SK-N-SH (cell line): Measurements from ENCODE around the gene FOXF1. TPM values are rescaled to one million over a fixed set of nuclear protein-coding genes. Genes with fewer than 3 reads are reported as not detected.

Experiments
- CTCF ChIA-PET: fragments of 300-600, 350-600 bp; formaldehyde crosslinking; extraction: SDS; loops from one replicate; lab custom pipeline; 2021; lab: Yijun Ruan, JAX
- POLR2A ChIA-PET: fragments of 350-600 bp; sonication (Branson Sonifier 250); formaldehyde crosslinking; extraction: SDS; loops from one replicate; lab custom pipeline; 2020; ENCODE audit warnings: antibody characterized with exemption, inconsistent platforms; lab: Yijun Ruan, JAX
- DNase-seq: peaks from one replicate; pipeline ENCODE4 v3.0.0; 2012
- H2AFZ ChIP-seq: fragments of 200-600 bp; sonication (generic); 2 replicates; pipeline ENCODE4 v1.8.1; 2016; ENCODE audit warnings: antibody characterized with exemption, mild to moderate bottlenecking, low read depth
- H3F3A ChIP-seq: fragments of 200-600 bp; sonication (generic); replicated peaks from 2 replicates; pipeline ENCODE3; 2016; ENCODE audit warnings: antibody characterized with exemption, mild to moderate bottlenecking; ENCODE audit not compliant: insufficient read depth
- H3K27ac ChIP-seq, 2 experiments: fragments of 200-500 bp in 1 of 2; fragments of 200-600 bp in 1 of 2; sonication (Bioruptor generic) in 1 of 2; sonication (generic), shearing (Covaris generic) in 1 of 2; 2 replicates each; pipeline versions ENCODE4 v1.5.1 to v1.6.1; 2014 to 2016; ENCODE audit warnings: low read depth in 2 of 2, inconsistent platforms in 1 of 2, low read length in 1 of 2, mild to moderate bottlenecking in 1 of 2, mixed read lengths in 1 of 2
- H3K27me3 ChIP-seq: fragments of 200-600 bp; sonication (generic), shearing (Covaris generic); 2 replicates; pipeline ENCODE4 v1.6.1; 2016; ENCODE audit warnings: mixed run types; ENCODE audit not compliant: insufficient read depth
- H3K36me3 ChIP-seq, 2 experiments: fragments of 200-500 bp in 1 of 2; fragments of 200-600 bp in 1 of 2; sonication (Bioruptor generic) in 1 of 2; sonication (generic) in 1 of 2; replicated peaks in 1 of 2; 2 replicates each; pipeline versions ENCODE3 to v1.5.1; 2014 to 2016; ENCODE audit warnings: low read length in 1 of 2, mild to moderate bottlenecking in 1 of 2; ENCODE audit not compliant: insufficient read depth in 2 of 2, control insufficient read depth in 1 of 2
- H3K4me1 ChIP-seq, 2 experiments: fragments of 200-500 bp in 1 of 2; fragments of 200-600 bp in 1 of 2; sonication (Bioruptor generic) in 1 of 2; sonication (generic), shearing (Covaris generic) in 1 of 2; 2 replicates each; pipeline versions ENCODE4 v1.5.1 to v1.6.1; 2014 to 2016; ENCODE audit warnings: low read depth in 1 of 2, low read length in 1 of 2, mixed run types in 1 of 2; ENCODE audit not compliant: insufficient read depth in 2 of 2, control insufficient read depth in 1 of 2
- H3K4me2 ChIP-seq: fragments of 200-600 bp; sonication (generic), shearing (Covaris generic); 2 replicates; pipeline ENCODE4 v1.6.1; 2017; ENCODE audit warnings: mixed run types
- H3K4me3 ChIP-seq, 2 experiments: fragments of 200-500 bp in 1 of 2; fragments of 200-600 bp in 1 of 2; sonication (Bioruptor generic) in 1 of 2; sonication (generic), shearing (Covaris generic) in 1 of 2; 2 replicates each; pipeline versions ENCODE4 v1.5.1 to v1.8.1; 2014 to 2016; ENCODE audit warnings: low read depth in 2 of 2, inconsistent platforms in 1 of 2, low read length in 1 of 2, mild to moderate bottlenecking in 1 of 2, mixed read lengths in 1 of 2, moderate library complexity in 1 of 2
- H3K79me2 ChIP-seq: fragments of 200-600 bp; sonication (generic); 2 replicates; pipeline ENCODE4 v1.8.1; 2017; ENCODE audit warnings: mild to moderate bottlenecking; ENCODE audit not compliant: insufficient read depth
- H3K9ac ChIP-seq: fragments of 200-600 bp; sonication (generic); 2 replicates; pipeline ENCODE4 v1.6.1; 2017; ENCODE audit warnings: mixed run types
- H3K9me2 ChIP-seq: fragments of 200-600 bp; sonication (generic); 2 replicates; pipeline ENCODE4 v1.6.1; 2017; ENCODE audit warnings: mixed run types
- H3K9me3 ChIP-seq: fragments of 200-600 bp; sonication (generic); 2 replicates; pipeline ENCODE4 v1.6.1; 2017; ENCODE audit warnings: mixed run types, mild to moderate bottlenecking, moderate library complexity
- H4K20me1 ChIP-seq: fragments of 200-600 bp; sonication (generic); 2 replicates; pipeline ENCODE4 v1.6.1; 2017; ENCODE audit warnings: mild to moderate bottlenecking, mixed run types; ENCODE audit not compliant: insufficient read depth
- ELF1 ChIP-seq: IDR thresholded peaks from 2 replicates; pipeline ENCODE4 v1.4.0; 2012
- EP300 ChIP-seq, 2 experiments: IDR thresholded peaks; 2 replicates each; pipeline versions ENCODE4 v1.4.0 to v1.6.1; 2012; ENCODE audit warnings: borderline replicate concordance in 1 of 2, low read depth in 1 of 2, low read length in 1 of 2
- FOXJ3 ChIP-seq: sonication (generic); formaldehyde crosslinking; IDR thresholded peaks from 2 replicates; pipeline ENCODE4 v1.5.1; 2020; ENCODE audit warnings: mild to moderate bottlenecking, missing genetic modification reagents
- FOXM1 ChIP-seq: IDR thresholded peaks from 2 replicates; pipeline ENCODE4 v1.4.0; 2012; ENCODE audit warnings: low read depth, mild to moderate bottlenecking
- GABPA ChIP-seq: IDR thresholded peaks from 2 replicates; pipeline ENCODE4 v1.4.0; 2012; ENCODE audit warnings: low read depth, mild to moderate bottlenecking
- GATA2 ChIP-seq: sonication (generic); formaldehyde crosslinking; IDR thresholded peaks from 2 replicates; pipeline ENCODE4 v1.5.0; 2020; ENCODE audit warnings: mild to moderate bottlenecking, missing genetic modification reagents
- IRF3 ChIP-seq: fragments of 150-350 bp; IDR thresholded peaks from 2 replicates; pipeline ENCODE4 v1.6.1; 2016; ENCODE audit warnings: mild to moderate bottlenecking, low read depth, low read length
- JUND ChIP-seq: IDR thresholded peaks from 2 replicates; pipeline ENCODE4 v1.4.0; 2012
- MEF2A ChIP-seq: IDR thresholded peaks from 2 replicates; pipeline ENCODE4 v1.4.0; 2012; ENCODE audit warnings: low read depth, borderline replicate concordance
- MXI1 ChIP-seq: IDR thresholded peaks from 2 replicates; pipeline ENCODE4 v1.6.1; 2012; ENCODE audit warnings: mild to moderate bottlenecking, low read depth, low read length, improper control_type of control experiment
- NRF1 ChIP-seq: IDR thresholded peaks from 2 replicates; pipeline ENCODE4 v1.6.1; 2012; ENCODE audit warnings: low read depth, mild to moderate bottlenecking, low read length
- PBX3 ChIP-seq: IDR thresholded peaks from 2 replicates; pipeline ENCODE4; 2012
- POLR2AphosphoS5 ChIP-seq: IDR thresholded peaks from 2 replicates; pipeline ENCODE4 v1.6.1; 2012; ENCODE audit warnings: low read depth, low read length
- RAD21 ChIP-seq: IDR thresholded peaks from 2 replicates; pipeline ENCODE4 v1.6.1; 2012; ENCODE audit warnings: mild to moderate bottlenecking, low read length
- RCOR1 ChIP-seq: fragments of 150-350 bp; IDR thresholded peaks from 2 replicates; pipeline ENCODE4 v1.6.1; 2017; ENCODE audit warnings: antibody characterized with exemption, low read length
- REST ChIP-seq: IDR thresholded peaks from 2 replicates; pipeline ENCODE4 v1.6.1; 2012; ENCODE audit warnings: mild to moderate bottlenecking, low read depth, low read length, moderate library complexity
- RFX5 ChIP-seq: IDR thresholded peaks from 2 replicates; pipeline ENCODE4 v1.6.1; 2012; ENCODE audit warnings: mild to moderate bottlenecking, improper control_type of control experiment, low read length
- TAF1 ChIP-seq: IDR thresholded peaks from 2 replicates; pipeline ENCODE4 v1.6.1; 2012; ENCODE audit warnings: low read depth, mild to moderate bottlenecking, low read length, moderate library complexity, borderline replicate concordance
- TCF12 ChIP-seq: IDR thresholded peaks from 2 replicates; pipeline ENCODE4 v1.4.0; 2012
- USF1 ChIP-seq: IDR thresholded peaks from 2 replicates; pipeline ENCODE4 v1.4.0; 2012; ENCODE audit warnings: low read depth, borderline replicate concordance
- USF2 ChIP-seq: fragments of 150-350 bp; IDR thresholded peaks from 2 replicates; pipeline ENCODE4 v1.6.1; 2017; ENCODE audit warnings: antibody characterized with exemption, low read length, low read depth, borderline replicate concordance
- YY1 ChIP-seq: IDR thresholded peaks from 2 replicates; pipeline ENCODE4 v1.4.0; 2012; ENCODE audit warnings: low read depth, mild to moderate bottlenecking
- WGBS: methylation state at CpG from one replicate; pipeline ENCODE4 v1.1.6; 2017; ENCODE audit warnings: low lambda C conversion rate; 5-methylcytosine and 5-hydroxymethylcytosine counted together
- polyA plus RNA-seq, 3 experiments: library from polyadenylated mRNA; depleted of rRNA; stranded (reverse); fragments of >200 nt; gene quantifications; 2 replicates each; pipeline ENCODE4 v1.2.3, GENCODE V29; 2012

Gene FOXF1
- polyA plus RNA-seq, 1 of the 3 experiments (the other 2 are of a cell fraction), result 0.02 TPM

- no peaks in the 10 kb centered on the region for H3K9me3 ChIP-seq
- TF ChIP-seq REST, result no peak
- TF ChIP-seq MEF2A, result no peak
- TF ChIP-seq FOXJ3 (CRISPR knock-in tag), result no peak
- TF ChIP-seq JUND, result no peak
- no peak for TF ChIP-seq MXI1
- no peak for TF ChIP-seq ELF1
- no peak for TF ChIP-seq USF1
- TF ChIP-seq GABPA, result no peak
- TF ChIP-seq, all 33 proteins: peak for 0
- ChIA-PET CTCF (interaction anchor here (0.9 to 1.3 kb wide), 2 partner anchors 40 to 404 kb away, joined by 3 read pairs; no protein-coding TSS in a partner anchor), POLR2A (no interaction called here)
- H3K9ac ChIP-seq, result no peak overlapping the region
- 33% methylated on average over 4 of the region's 5 CpGs for WGBS
- H2AFZ ChIP-seq, result no peak overlapping the region
- H3K9me2 ChIP-seq, result no peaks in the 10 kb centered on the region
- H3K36me3 ChIP-seq, result no peaks in the 10 kb centered on the region
- no peak for DNase-seq
- H4K20me1 ChIP-seq, result no peaks in the 10 kb centered on the region
- H3K4me1 ChIP-seq, result no peaks in the 10 kb centered on the region; a peak in 1 of 4 replicates
- no peak overlapping the region for H3K4me3 ChIP-seq
- no peak overlapping the region for H3K4me2 ChIP-seq
- H3F3A ChIP-seq, result no peaks in the 10 kb centered on the region
- no peak overlapping the region for H3K27ac ChIP-seq
- peaks cover 72% of the 10 kb centered on the region for H3K27me3 ChIP-seq
- H3K79me2 ChIP-seq, result no peaks in the 10 kb centered on the region
These were observed 32.7 kb upstream of the FOXF1 start for GRCh38 chr16:86477642-86478041.

- Histone ChIP-seq H3K4me3 (no peak overlapping the region), H3K9me2 (no peaks in the 10 kb centered on the region), H4K20me1 (no peaks in the 10 kb centered on the region), H3K4me1 (no peaks in the 10 kb centered on the region; a peak in 1 of 4 replicates), H3K79me2 (no peaks in the 10 kb centered on the region), H2AFZ (no peak overlapping the region), H3K9ac (no peak overlapping the region), H3K27ac (no peak overlapping the region), H3K9me3 (no peaks in the 10 kb centered on the region), H3F3A (no peaks in the 10 kb centered on the region), H3K4me2 (no peak overlapping the region), H3K27me3 (peaks cover 66% of the 10 kb centered on the region), H3K36me3 (no peaks in the 10 kb centered on the region)
- ChIA-PET POLR2A (no interaction called here), CTCF (interaction anchor here (0.9 to 2.4 kb wide), 2 partner anchors 39 to 42 kb away, joined by 3 to 11 read pairs; no protein-coding TSS in a partner anchor)
- no peak for DNase-seq
- no peak for TF ChIP-seq RCOR1
- TF ChIP-seq FOXJ3 (CRISPR knock-in tag), result no peak
- no peak for TF ChIP-seq JUND
- no peak for TF ChIP-seq GATA2 (CRISPR knock-in tag)
- no peak for TF ChIP-seq PBX3
- TF ChIP-seq TAF1, result no peak
- TF ChIP-seq EP300 (IDR thresholded peaks at IDR 0.05; ENCODE audit: borderline replicate concordance in 1 of 2, low read depth in 1 of 2, low read length in 1 of 2), result no peak
- TF ChIP-seq YY1, result no peak
- TF ChIP-seq RAD21, result no peak
- TF ChIP-seq FOXM1, result no peak
- no peak for TF ChIP-seq RFX5
- TF ChIP-seq MEF2A, result no peak
- no peak for TF ChIP-seq GABPA
- no peak for TF ChIP-seq USF2
- no peak for TF ChIP-seq NRF1
- TF ChIP-seq POLR2AphosphoS5, result no peak
- no peak for TF ChIP-seq IRF3
- no peak for TF ChIP-seq TCF12
These were observed 31.5 kb upstream of the FOXF1 start for GRCh38 chr16:86478779-86479178.
